Loucy (cell line): ENCODE measurements around the gene CD79A.

Experiments
- H2AFZ ChIP-seq: fragments of 200-600 bp; sonication (generic); 2 replicates; pipeline ENCODE4 v1.6.0; 2016; ENCODE audit warnings: antibody characterized with exemption, mild to moderate bottlenecking, low read length, moderate library complexity
- H3F3A ChIP-seq: fragments of 200-600 bp; 2 replicates; pipeline ENCODE4 v1.6.0; 2016; ENCODE audit warnings: antibody characterized with exemption, low read depth, mild to moderate bottlenecking
- H3K27me3 ChIP-seq: fragments of 200-600 bp; sonication (generic); 2 replicates; pipeline ENCODE4 v1.6.1; 2014; ENCODE audit warnings: low read length, mild to moderate bottlenecking; ENCODE audit not compliant: insufficient read depth, poor library complexity, severe bottlenecking
- H3K36me3 ChIP-seq: fragments of 200-600 bp; sonication (generic); 2 replicates; pipeline ENCODE4 v1.6.1; 2016; ENCODE audit warnings: low read length; ENCODE audit not compliant: insufficient read depth
- H3K4me1 ChIP-seq: fragments of 200-600 bp; sonication (generic); 2 replicates; pipeline ENCODE4 v1.5.1; 2014; ENCODE audit warnings: low read length, mild to moderate bottlenecking; ENCODE audit not compliant: insufficient read depth, poor library complexity, severe bottlenecking
- H3K4me2 ChIP-seq: fragments of 200-600 bp; sonication (generic); 2 replicates; pipeline ENCODE4 v1.6.0; 2014; ENCODE audit warnings: antibody characterized with exemption, low read length, low read depth, mild to moderate bottlenecking; ENCODE audit not compliant: poor library complexity, severe bottlenecking
- H3K4me3 ChIP-seq: fragments of 200-600 bp; sonication (generic); 2 replicates; pipeline ENCODE4 v1.5.1; 2014; ENCODE audit warnings: low read length, mild to moderate bottlenecking, mixed read lengths; ENCODE audit not compliant: poor library complexity, severe bottlenecking
- H3K79me2 ChIP-seq: fragments of 200-600 bp; sonication (generic); 2 replicates; pipeline ENCODE4 v1.6.1; 2014; ENCODE audit warnings: low read length; ENCODE audit not compliant: insufficient read depth
- H3K9ac ChIP-seq: fragments of 200-600 bp; sonication (generic); 2 replicates; pipeline ENCODE4 v1.6.0; 2014; ENCODE audit warnings: mild to moderate bottlenecking, low read depth, low read length, moderate library complexity; ENCODE audit not compliant: poor library complexity, severe bottlenecking
- H3K9me2 ChIP-seq: fragments of 200-600 bp; sonication (generic); replicated peaks from 2 replicates; pipeline ENCODE4 v1.6.1; 2016; ENCODE audit warnings: low read depth, low read length, mixed read lengths
- H3K9me3 ChIP-seq: fragments of 200-600 bp; sonication (generic); 2 replicates; pipeline ENCODE4 v1.6.1; 2014; ENCODE audit warnings: mild to moderate bottlenecking, antibody characterized with exemption, low read length, low read depth; ENCODE audit not compliant: insufficient read depth
- H4K20me1 ChIP-seq: fragments of 200-600 bp; sonication (generic); 2 replicates; pipeline ENCODE4 v1.6.0; 2014; ENCODE audit warnings: antibody characterized with exemption, low read length, mild to moderate bottlenecking; ENCODE audit not compliant: insufficient read depth, poor library complexity, severe bottlenecking
- EZH2phosphoT487 ChIP-seq: fragments of 200-600 bp; IDR thresholded peaks from 2 replicates; pipeline ENCODE4 v1.6.1; 2018; ENCODE audit warnings: antibody characterized with exemption, mild to moderate bottlenecking, moderate library complexity, borderline replicate concordance
- TF ChIP-seq, protein P1 (sequence below): fragments of 200-600 bp; sonication (generic); conservative IDR thresholded peaks from 2 replicates; pipeline ENCODE4 v1.5.1; 2014; ENCODE audit warnings: mild to moderate bottlenecking, antibody characterized with exemption, low read length

CD79A gene

DNA sequence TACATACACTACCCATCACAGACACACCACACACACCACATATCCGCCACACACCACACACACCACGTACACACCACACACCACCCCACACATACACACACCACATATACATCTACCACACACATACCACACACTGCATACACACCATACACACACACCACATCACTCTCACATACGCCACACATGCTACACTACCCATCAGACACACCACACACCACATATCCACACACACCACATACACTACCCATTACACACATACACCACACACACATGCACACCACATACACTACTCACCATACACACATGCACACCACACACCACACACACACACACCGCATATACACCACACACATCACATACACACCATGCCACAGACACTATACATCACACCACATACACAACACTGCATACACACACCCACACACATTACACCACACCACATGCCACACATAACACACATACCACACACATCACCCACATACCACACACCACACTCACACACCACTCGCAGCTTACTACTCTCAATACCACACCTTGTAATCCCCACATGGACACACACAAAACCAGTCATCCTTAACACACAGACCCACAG is 41.7 kb downstream of the CD79A start:
- H2AFZ ChIP-seq: no peak overlapping the region
- H3K9me3 ChIP-seq: no peaks in the 10 kb centered on the region
- H3K79me2 ChIP-seq: no peaks in the 10 kb centered on the region
- no peak overlapping the region for H3K4me3 ChIP-seq
- no peaks in the 10 kb centered on the region for H3F3A ChIP-seq
- TF ChIP-seq, protein P1, sequence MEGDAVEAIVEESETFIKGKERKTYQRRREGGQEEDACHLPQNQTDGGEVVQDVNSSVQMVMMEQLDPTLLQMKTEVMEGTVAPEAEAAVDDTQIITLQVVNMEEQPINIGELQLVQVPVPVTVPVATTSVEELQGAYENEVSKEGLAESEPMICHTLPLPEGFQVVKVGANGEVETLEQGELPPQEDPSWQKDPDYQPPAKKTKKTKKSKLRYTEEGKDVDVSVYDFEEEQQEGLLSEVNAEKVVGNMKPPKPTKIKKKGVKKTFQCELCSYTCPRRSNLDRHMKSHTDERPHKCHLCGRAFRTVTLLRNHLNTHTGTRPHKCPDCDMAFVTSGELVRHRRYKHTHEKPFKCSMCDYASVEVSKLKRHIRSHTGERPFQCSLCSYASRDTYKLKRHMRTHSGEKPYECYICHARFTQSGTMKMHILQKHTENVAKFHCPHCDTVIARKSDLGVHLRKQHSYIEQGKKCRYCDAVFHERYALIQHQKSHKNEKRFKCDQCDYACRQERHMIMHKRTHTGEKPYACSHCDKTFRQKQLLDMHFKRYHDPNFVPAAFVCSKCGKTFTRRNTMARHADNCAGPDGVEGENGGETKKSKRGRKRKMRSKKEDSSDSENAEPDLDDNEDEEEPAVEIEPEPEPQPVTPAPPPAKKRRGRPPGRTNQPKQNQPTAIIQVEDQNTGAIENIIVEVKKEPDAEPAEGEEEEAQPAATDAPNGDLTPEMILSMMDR: no peak
- no peak for TF ChIP-seq EZH2phosphoT487
- H3K4me1 ChIP-seq: no peaks in the 10 kb centered on the region
- H3K9me2 ChIP-seq: no peaks in the 10 kb centered on the region
- no peak overlapping the region for H3K4me2 ChIP-seq
- no peaks in the 10 kb centered on the region for H3K27me3 ChIP-seq
- H3K36me3 ChIP-seq: no peaks in the 10 kb centered on the region
- H3K9ac ChIP-seq: no peak overlapping the region
- H4K20me1 ChIP-seq: no peaks in the 10 kb centered on the region

DNA sequence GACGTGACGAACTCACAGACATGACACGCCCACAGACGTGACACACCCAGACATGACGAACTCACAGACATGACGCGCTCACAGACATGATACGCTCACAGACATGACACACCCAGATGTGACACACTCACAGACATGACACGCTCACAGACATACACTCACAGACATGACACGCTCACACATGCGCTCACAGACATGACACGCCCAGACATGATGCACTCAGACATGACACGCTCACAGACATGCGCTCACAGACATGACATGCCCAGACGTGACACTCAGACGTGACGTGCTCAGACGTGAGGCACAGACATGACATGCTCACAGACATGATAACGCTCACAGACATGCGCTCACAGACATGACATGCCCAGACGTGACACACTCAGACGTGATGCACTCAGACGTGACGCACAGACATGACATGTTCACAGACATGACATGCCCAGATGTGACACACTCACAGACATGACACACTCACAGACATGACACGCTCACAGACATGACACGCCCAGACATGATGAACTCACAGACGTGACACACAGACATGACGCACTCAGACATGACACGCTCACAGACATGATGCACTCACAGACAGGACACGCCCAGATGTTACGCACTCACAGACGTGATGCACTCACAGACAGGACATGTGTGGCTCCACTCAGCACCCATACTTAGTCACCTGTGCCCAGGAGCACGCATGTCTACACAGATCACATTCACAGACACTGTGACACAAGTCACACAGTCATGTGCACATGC is 43.1 kb downstream of the CD79A start:
- TF ChIP-seq EZH2phosphoT487: no peak
- TF ChIP-seq, protein P1: no peak
- H3K79me2 ChIP-seq: no peaks in the 10 kb centered on the region
- no peaks in the 10 kb centered on the region for H3K27me3 ChIP-seq
- H3K4me1 ChIP-seq: no peaks in the 10 kb centered on the region
- H2AFZ ChIP-seq: no peak overlapping the region
- no peaks in the 10 kb centered on the region for H3K9me2 ChIP-seq
- H3K4me3 ChIP-seq: no peak overlapping the region
- H3K9ac ChIP-seq: no peak overlapping the region
- H3F3A ChIP-seq: no peaks in the 10 kb centered on the region
- H3K4me2 ChIP-seq: no peak overlapping the region
- no peaks in the 10 kb centered on the region for H4K20me1 ChIP-seq
- H3K9me3 ChIP-seq: no peaks in the 10 kb centered on the region
- no peaks in the 10 kb centered on the region for H3K36me3 ChIP-seq

DNA sequence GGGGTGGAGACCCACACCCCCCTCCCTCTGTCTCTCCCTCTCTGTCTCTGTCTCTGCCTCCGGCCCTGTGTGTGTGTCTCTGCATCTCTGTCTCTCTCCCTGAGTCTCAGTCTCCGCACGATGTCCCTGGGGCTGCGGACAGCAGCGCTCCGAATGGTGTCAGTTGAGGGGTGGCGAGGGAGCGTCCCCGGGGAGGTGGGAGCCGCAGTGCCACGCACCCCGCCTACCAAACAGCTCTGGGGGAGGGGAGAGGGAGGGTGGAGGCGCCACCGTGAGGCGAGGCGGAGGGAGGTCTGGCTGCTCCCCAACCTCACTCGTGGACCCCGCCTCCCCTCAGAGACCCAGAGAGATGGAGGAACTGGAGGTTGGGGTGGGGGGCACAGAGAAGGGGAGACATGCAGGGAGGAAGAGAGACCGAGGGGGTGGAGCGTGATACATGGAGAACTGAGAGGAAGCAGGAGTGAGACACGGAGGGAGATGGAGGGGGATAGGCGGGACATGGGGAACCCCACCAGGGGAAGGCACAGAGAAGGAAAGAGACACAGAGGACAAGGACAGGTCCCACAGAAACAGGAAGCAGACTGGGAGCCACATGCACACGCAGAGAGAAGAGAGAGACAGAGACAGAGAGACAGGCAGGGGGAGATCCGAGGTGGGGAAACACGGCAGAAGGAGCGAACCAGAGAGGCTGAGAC is 44.0 kb downstream of the CD79A start:
- H3K27me3 ChIP-seq: no peaks in the 10 kb centered on the region
- H3K36me3 ChIP-seq: no peaks in the 10 kb centered on the region
- no peaks in the 10 kb centered on the region for H3K4me1 ChIP-seq
- no peak for TF ChIP-seq EZH2phosphoT487
- TF ChIP-seq, protein P1: no peak
- no peak overlapping the region for H3K4me3 ChIP-seq
- no peaks in the 10 kb centered on the region for H3K9me2 ChIP-seq
- no peaks in the 10 kb centered on the region for H4K20me1 ChIP-seq
- H3K9me3 ChIP-seq: no peaks in the 10 kb centered on the region
- no peaks in the 10 kb centered on the region for H3K79me2 ChIP-seq
- H3F3A ChIP-seq: no peaks in the 10 kb centered on the region
- H3K4me2 ChIP-seq: no peak overlapping the region
- H2AFZ ChIP-seq: no peak overlapping the region
- H3K9ac ChIP-seq: no peak overlapping the region
